ENCODE results near the gene CYTH4. TPM values are rescaled to one million over a fixed set of nuclear protein-coding genes. Genes with fewer than 3 reads are reported as not detected.

The CYTH4 gene
- total RNA-seq, 4 donors from 2014 or later: 1.4 to 13.1 (median 3.0) TPM

GRCh38 chr22:37304595-37305343 is 22.5 kb downstream of the CYTH4 start:
- 70 to 86% methylated on average over 9 to 10 of the region's 10 CpGs for WGBS, 2 donors
- no peak overlapping the region for H3K4me3 ChIP-seq (ENCODE audit: low read depth, poor library complexity, severe bottlenecking)
- no peak for TF ChIP-seq POLR2A (IDR thresholded peaks at IDR 0.05)
- no peak for TF ChIP-seq CTCF (IDR thresholded peaks at IDR 0.05)
- intact Hi-C loops (cut with DNase I; ENCODE audit: low total_unique reads): no loop called here
- DNase-seq (ENCODE audit: low spot score in 2 of 2): no peak

DNA sequence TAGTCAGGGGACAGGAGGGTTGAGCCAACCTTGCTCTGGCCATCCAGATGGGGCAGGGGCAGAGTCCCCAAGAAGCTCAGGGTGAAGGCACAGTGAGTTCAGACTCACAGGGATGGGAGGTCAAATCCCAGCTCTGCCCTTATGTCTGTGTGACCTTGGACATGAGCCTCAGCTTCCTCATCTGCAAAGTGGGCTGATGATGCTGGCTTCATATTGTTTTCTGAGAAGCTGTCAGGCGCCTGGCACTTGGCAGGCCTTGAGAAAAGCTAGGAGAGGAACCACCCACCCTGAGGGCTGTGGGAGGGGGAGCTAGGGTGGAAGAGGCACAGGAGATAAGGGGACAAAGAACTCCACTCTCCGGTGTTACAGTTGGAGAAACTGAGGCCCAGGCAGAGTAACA is 23.6 kb downstream of the CYTH4 start:
- intact Hi-C loops (cut with DNase I; ENCODE audit: low total_unique reads): no loop called here
- no peak overlapping the region for H3K4me3 ChIP-seq (ENCODE audit: low read depth, poor library complexity, severe bottlenecking)
- 83 to 85% methylated on average over 2 of the region's 2 CpGs for whole genome bisulfite sequencing, 2 donors
- no peak for DNase-seq (ENCODE audit: low spot score in 2 of 2)
- TF ChIP-seq POLR2A (IDR thresholded peaks at IDR 0.05): no peak
- TF ChIP-seq CTCF (IDR thresholded peaks at IDR 0.05): no peak

DNA sequence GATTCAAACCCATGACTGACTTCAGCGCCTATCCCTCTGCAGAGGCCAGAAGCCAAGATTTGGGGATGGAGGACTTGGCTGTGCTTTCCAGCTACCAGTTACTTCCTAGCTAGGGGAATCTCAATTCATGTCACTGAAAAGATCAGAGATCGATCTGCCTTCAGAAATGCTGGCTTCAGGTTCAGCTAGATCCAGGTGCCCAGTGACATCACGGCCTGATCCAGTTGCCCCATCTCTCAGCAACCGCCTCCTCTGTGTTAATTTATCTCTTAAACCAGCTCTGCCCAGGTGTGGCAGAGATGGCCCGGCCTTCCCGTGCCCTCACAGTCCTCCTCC is 24.2 kb downstream of the CYTH4 start:
- H3K4me3 ChIP-seq (ENCODE audit: low read depth, poor library complexity, severe bottlenecking): no peak overlapping the region
- no peak for DNase-seq (ENCODE audit: low spot score in 2 of 2)
- TF ChIP-seq POLR2A (IDR thresholded peaks at IDR 0.05) (no peak), CTCF (IDR thresholded peaks at IDR 0.05) (no peak)
- WGBS, 2 donors: 64 to 75% methylated on average over 6 of the region's 6 CpGs
- intact Hi-C loops (cut with DNase I; ENCODE audit: low total_unique reads): no loop called here

- H3K4me3 ChIP-seq (ENCODE audit: low read depth, poor library complexity, severe bottlenecking): no peak overlapping the region
- TF ChIP-seq CTCF (IDR thresholded peaks at IDR 0.05) (no peak), POLR2A (IDR thresholded peaks at IDR 0.05) (no peak)
- 86 to 89% methylated on average over 18 of the region's 18 CpGs for WGBS, 2 donors
- DNase-seq (ENCODE audit: low spot score in 2 of 2): no peak
- intact Hi-C loops (cut with DNase I; ENCODE audit: low total_unique reads): no loop called here
Measured at GRCh38 chr22:37308385-37309200, 26.3 kb downstream of the CYTH4 start.

GRCh38 chr22:37309211-37310074 is 27.1 kb downstream of the CYTH4 start:
- no peak overlapping the region for H3K4me3 ChIP-seq (ENCODE audit: low read depth, poor library complexity, severe bottlenecking)
- WGBS, 2 donors: 76 to 80% methylated on average over 26 of the region's 26 CpGs
- DNase-seq (ENCODE audit: low spot score in 2 of 2): no peak
- intact Hi-C loops (cut with DNase I; ENCODE audit: low total_unique reads): no loop called here
- TF ChIP-seq POLR2A (IDR thresholded peaks at IDR 0.05) (no peak), CTCF (IDR thresholded peaks at IDR 0.05) (no peak)

All from lower leg skin (tissue), 4 donors.